ENCODE results near the gene EGFL8. TPM values are rescaled to one million over a fixed set of nuclear protein-coding genes. Genes with fewer than 3 reads are reported as not detected.
"Not testable (repeated sequence)": the region's sequence is repeated elsewhere in the genome, so short reads cannot be mapped to it uniquely, and the experiment has no call there.

EGFL8 gene
- total RNA-seq, 1 donor from 2014 or later = 3.4 TPM

DNA sequence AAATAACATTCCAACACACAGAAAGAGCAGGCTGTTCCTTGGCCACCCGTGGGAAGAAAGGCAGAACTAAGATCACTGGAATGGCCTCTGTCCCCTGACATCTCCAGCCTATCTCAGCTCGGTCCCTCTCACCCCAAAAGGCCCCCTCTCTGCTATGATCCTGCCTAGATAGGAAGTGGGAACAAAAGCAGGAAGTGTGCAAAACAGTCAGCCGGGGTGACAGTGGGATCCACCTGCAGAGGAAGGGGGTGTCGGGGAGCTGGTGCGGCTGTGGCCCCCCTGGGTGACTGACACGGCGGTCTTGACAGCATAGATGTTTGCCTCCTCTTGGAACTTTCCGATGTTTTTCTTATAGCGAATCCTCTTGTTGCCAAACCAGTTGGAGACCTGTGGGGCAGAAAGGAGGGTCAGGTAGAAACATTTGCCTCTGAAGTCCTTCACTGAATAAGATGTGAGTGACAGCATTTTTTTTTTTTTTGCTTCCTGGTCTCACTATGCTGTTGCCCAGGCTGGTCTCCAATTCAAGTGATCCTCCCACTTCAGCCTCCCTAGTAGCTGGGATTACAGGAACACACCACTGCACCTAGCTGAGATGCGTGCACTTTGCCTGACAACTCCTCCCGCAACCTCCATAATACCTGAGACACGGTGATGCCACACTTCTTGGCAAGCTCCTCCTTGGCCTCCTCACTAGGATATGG, 22.8 kb downstream of the EGFL8 start:
- intact Hi-C loops (cut with micrococcal nuclease) = no loop called here
- POLR2A ChIA-PET = interaction anchor here (0.7 to 1.4 kb wide), 4 partner anchors 8 to 889 kb away, joined by 3 to 8 read pairs (median 4); partner anchors contain the start of genes FKBPL and HLA-DPB1
- Mint-ChIP-seq H3K4me3 (peak overlapping the region; percentile 8), H3K27me3 (no peaks in the 10 kb centered on the region), H3K4me1 (peaks cover 56% of the 10 kb centered on the region), H3K27ac (peak overlapping the region; percentile 77), H3K36me3 (ENCODE audit: low read depth) (peaks cover 70% of the 10 kb centered on the region), H3K9me3 (no peaks in the 10 kb centered on the region)
- DNase-seq (no peak), ATAC-seq (ENCODE audit: low read depth) (no peak)
- CTCF ChIA-PET = interaction anchor here (0.7 to 1.3 kb wide), 2 partner anchors 68 to 520 kb away, joined by 3 read pairs; no protein-coding TSS in a partner anchor
- TF ChIP-seq, protein P1, sequence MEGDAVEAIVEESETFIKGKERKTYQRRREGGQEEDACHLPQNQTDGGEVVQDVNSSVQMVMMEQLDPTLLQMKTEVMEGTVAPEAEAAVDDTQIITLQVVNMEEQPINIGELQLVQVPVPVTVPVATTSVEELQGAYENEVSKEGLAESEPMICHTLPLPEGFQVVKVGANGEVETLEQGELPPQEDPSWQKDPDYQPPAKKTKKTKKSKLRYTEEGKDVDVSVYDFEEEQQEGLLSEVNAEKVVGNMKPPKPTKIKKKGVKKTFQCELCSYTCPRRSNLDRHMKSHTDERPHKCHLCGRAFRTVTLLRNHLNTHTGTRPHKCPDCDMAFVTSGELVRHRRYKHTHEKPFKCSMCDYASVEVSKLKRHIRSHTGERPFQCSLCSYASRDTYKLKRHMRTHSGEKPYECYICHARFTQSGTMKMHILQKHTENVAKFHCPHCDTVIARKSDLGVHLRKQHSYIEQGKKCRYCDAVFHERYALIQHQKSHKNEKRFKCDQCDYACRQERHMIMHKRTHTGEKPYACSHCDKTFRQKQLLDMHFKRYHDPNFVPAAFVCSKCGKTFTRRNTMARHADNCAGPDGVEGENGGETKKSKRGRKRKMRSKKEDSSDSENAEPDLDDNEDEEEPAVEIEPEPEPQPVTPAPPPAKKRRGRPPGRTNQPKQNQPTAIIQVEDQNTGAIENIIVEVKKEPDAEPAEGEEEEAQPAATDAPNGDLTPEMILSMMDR (IDR thresholded peaks at IDR 0.05) = no peak

DNA sequence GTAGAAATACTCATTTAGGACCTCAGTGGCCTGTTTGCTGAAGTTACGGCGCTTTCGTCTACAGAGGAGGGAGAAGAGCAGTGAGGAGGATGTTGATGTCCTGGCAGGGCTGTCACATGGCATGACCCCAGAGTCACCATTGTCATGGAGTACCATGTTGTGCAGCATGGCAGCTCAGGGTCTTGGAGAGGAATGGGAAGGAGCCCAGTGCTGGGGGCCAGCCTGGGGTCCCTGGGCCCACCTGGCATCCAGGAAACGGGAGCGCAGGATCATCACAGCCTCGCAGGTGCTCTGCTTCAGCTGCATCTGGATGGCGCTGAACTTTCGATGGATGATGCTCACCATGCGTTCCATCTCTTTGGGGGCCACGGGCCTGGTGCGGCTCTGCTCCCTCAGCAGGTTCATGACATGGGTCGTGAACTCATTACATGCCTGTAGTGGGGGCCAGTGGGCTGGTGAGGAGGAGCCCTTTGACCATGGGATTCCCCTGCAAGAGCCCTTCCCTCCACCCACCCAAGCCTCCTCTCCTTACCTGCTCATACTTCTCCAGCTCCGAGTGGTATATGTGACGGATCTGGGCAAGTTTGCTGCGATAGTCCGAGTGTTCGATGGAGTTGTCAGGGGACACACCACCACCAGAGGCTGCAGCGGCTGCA, 23.5 kb downstream of the EGFL8 start:
- peaks cover 62% of the 10 kb centered on the region for H3K4me1 Mint-ChIP-seq
- CTCF ChIA-PET = interaction anchor here (0.7 to 1.3 kb wide), 2 partner anchors 69 to 519 kb away, joined by 3 read pairs; no protein-coding TSS in a partner anchor
- intact Hi-C loops (cut with micrococcal nuclease) = not testable (repeated sequence)

DNA sequence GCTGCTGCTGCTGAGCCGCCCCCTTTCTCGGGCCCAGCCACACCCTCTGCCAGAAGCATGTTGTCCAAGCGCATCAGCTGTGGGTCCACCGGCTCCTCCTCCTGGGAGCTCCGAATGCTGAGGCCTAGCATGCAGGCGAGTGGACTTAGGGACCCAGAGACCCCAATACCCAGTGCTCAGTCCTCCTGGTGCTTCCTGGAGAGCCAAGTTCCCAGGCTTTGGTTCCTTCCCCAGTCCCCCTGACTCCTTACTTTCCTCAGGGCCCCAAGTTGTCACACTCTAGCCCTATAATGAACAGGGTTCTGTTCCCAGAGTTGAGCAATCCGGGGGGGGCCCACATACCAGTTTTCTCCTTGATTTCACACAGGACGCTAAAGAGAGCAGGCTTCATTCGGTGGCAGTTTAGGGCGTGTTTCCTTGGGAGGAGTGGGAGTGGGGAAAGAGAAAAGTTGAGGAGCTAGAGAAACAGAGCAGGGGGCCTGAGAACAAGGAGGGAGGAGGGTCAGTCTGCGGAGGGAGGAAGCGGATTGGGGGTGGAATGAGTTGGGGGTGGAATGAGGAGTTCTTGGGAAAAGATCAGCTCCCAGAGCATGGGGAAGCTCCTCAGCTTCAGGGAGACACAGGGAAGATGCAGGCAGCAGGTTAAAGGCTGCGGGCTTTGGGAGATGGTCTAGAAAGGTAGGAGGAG, 24.1 kb downstream of the EGFL8 start:
- Mint-ChIP-seq H3K9me3 (no peaks in the 10 kb centered on the region), H3K4me3 (peak overlapping the region; percentile 91), H3K36me3 (ENCODE audit: low read depth) (peaks cover 64% of the 10 kb centered on the region), H3K4me1 (peaks cover 69% of the 10 kb centered on the region), H3K27ac (peak overlapping the region; percentile 83), H3K27me3 (no peaks in the 10 kb centered on the region)
- ATAC-seq (ENCODE audit: low read depth) (no peak), DNase-seq (no peak)
- POLR2A ChIA-PET = interaction anchor here (0.6 to 5.2 kb wide), 4 partner anchors 10 to 783 kb away, joined by 3 to 102 read pairs (median 3); partner anchors contain the start of genes AGPAT1 and RNF5
- CTCF ChIA-PET = interaction anchor here (1.3 kb wide), 1 partner anchor 69 kb away, joined by 3 read pairs; no protein-coding TSS in a partner anchor
- intact Hi-C loops (cut with micrococcal nuclease) = no loop called here
- TF ChIP-seq, protein P1 (IDR thresholded peaks at IDR 0.05) = no peak

More for the DNA sequence above, 23.5 kb downstream of the EGFL8 start:
- H3K27me3 Mint-ChIP-seq; ATAC-seq (ENCODE audit: low read depth); DNase-seq; H3K9me3 Mint-ChIP-seq: not testable (repeated sequence)
- H3K27ac Mint-ChIP-seq = peak overlapping the region; percentile 77
- POLR2A ChIA-PET = interaction anchor here (0.6 to 1.4 kb wide), 6 partner anchors 8 to 888 kb away, joined by 3 to 8 read pairs (median 4); partner anchors contain the start of genes FKBPL and HLA-DPB1
- peaks cover 70% of the 10 kb centered on the region for H3K36me3 Mint-ChIP-seq (ENCODE audit: low read depth)
- H3K4me3 Mint-ChIP-seq = peak overlapping the region; percentile 91

DNA sequence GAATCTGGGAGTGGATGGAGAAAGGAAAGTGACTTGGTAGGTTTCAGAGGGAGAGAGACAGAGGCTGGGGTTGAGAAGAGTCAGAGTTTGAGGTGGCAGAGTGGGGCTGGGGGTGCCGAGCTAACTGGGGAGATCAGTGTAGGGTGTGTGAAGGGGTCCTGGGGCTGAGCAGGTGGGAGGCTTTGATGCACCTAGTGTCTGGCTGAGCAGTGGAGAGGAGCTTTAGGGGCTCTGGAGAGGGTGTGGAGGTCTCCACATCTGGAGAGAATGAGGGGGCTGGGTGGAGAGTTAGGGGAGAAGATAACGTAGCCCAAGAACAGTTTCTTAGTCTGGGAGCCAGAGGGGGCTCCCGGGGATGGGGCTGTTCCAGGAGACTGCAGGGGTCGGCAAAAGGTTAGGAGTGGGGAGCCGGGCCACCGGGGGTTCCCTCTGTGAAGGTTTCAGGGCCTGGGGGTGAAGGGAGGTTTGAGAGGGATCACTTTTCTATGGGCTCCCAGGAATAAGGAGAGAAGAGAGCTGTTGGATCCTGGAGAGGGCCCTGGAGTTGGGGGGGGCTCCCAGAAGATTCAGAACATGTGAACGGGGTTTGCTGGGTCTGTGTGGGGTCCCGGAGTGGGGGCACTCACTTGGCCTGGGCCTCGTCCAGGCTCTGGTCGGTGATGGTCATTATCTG, 24.8 kb downstream of the EGFL8 start:
- peak overlapping the region; percentile 91 for H3K4me3 Mint-ChIP-seq
- H3K36me3 Mint-ChIP-seq (ENCODE audit: low read depth) = peaks cover 59% of the 10 kb centered on the region
- POLR2A ChIA-PET = interaction anchor here (0.9 to 5.2 kb wide), 6 partner anchors 11 to 1088 kb away, joined by 3 to 102 read pairs (median 3); partner anchors contain the start of genes AGPAT1, ATF6B, FKBPL and RNF5

More for the DNA sequence above, 24.8 kb downstream of the EGFL8 start:
- intact Hi-C loops (cut with micrococcal nuclease) = no loop called here
- ATAC-seq (ENCODE audit: low read depth) = no peak
- Mint-ChIP-seq H3K4me1 (peaks cover 76% of the 10 kb centered on the region), H3K9me3 (no peaks in the 10 kb centered on the region), H3K27me3 (no peaks in the 10 kb centered on the region), H3K27ac (peak overlapping the region; percentile 83)
- TF ChIP-seq, protein P1 (IDR thresholded peaks at IDR 0.05) = no peak
- DNase-seq = no peak
- CTCF ChIA-PET = no interaction called here
